ENCODE results near the gene RDH13.
"Not testable (repeated sequence)": the region's sequence is repeated elsewhere in the genome, so short reads cannot be mapped to it uniquely, and the experiment has no call there.

RDH13 gene

GRCh38 chr19:55047951-55048350, 15.0 kb downstream of the RDH13 start:
- no peak for DNase-seq (ENCODE audit: low read depth in 4 of 4, low spot score in 1 of 4)

- DNase-seq (ENCODE audit: low read depth in 4 of 4, low spot score in 1 of 4): no peak
Measured at GRCh38 chr19:55046975-55047622, 15.8 kb downstream of the RDH13 start.

- DNase-seq (ENCODE audit: low read depth in 4 of 4, low spot score in 1 of 4): no peak
Measured at GRCh38 chr19:55044771-55045716, 17.9 kb downstream of the RDH13 start.

GRCh38 chr19:55044286-55044685, 18.7 kb downstream of the RDH13 start:
- DNase-seq (ENCODE audit: low read depth in 4 of 4, low spot score in 1 of 4): no peak

GRCh38 chr19:55042688-55043087, 20.3 kb downstream of the RDH13 start:
- no peak for DNase-seq (ENCODE audit: low read depth in 4 of 4, low spot score in 1 of 4)

GRCh38 chr19:55042344-55042678, 20.6 kb downstream of the RDH13 start:
- DNase-seq (ENCODE audit: low read depth in 4 of 4, low spot score in 1 of 4): no peak

- peak in 1 of 4 experiments; percentile 9 for DNase-seq (ENCODE audit: low read depth in 4 of 4, low spot score in 1 of 4)
Measured at GRCh38 chr19:55041627-55042343, 21.2 kb downstream of the RDH13 start.

- DNase-seq (ENCODE audit: low read depth in 4 of 4, low spot score in 1 of 4): no peak
Measured at GRCh38 chr19:55041244-55041626, 21.7 kb downstream of the RDH13 start.

GRCh38 chr19:55040654-55041053, 22.3 kb downstream of the RDH13 start:
- not testable (repeated sequence) for DNase-seq (ENCODE audit: low read depth in 4 of 4, low spot score in 1 of 4)

- DNase-seq (ENCODE audit: low read depth in 4 of 4, low spot score in 1 of 4): not testable (repeated sequence)
Measured at GRCh38 chr19:55037603-55038002, 25.3 kb downstream of the RDH13 start.

- DNase-seq (ENCODE audit: low read depth in 4 of 4, low spot score in 1 of 4): no peak
Measured at GRCh38 chr19:55036058-55036457, 26.9 kb downstream of the RDH13 start.

- no peak for DNase-seq (ENCODE audit: low read depth in 4 of 4, low spot score in 1 of 4)
Measured at GRCh38 chr19:55034751-55035150, 28.2 kb downstream of the RDH13 start.

- not testable (repeated sequence) for DNase-seq (ENCODE audit: low read depth in 4 of 4, low spot score in 1 of 4)
Measured at GRCh38 chr19:55032976-55033643, 29.8 kb downstream of the RDH13 start.

- DNase-seq (ENCODE audit: low read depth in 4 of 4, low spot score in 1 of 4): no peak
Measured at GRCh38 chr19:55032170-55032800, 30.7 kb downstream of the RDH13 start.

- DNase-seq (ENCODE audit: low read depth in 4 of 4, low spot score in 1 of 4): no peak
Measured at GRCh38 chr19:55031178-55031577, 31.8 kb downstream of the RDH13 start.

- no peak for DNase-seq (ENCODE audit: low read depth in 4 of 4, low spot score in 1 of 4)
Measured at GRCh38 chr19:55028757-55029156, 34.2 kb downstream of the RDH13 start.

GRCh38 chr19:55027472-55028337, 35.2 kb downstream of the RDH13 start:
- DNase-seq (ENCODE audit: low read depth in 4 of 4, low spot score in 1 of 4): no peak

- DNase-seq (ENCODE audit: low read depth in 4 of 4, low spot score in 1 of 4): not testable (repeated sequence)
Measured at GRCh38 chr19:55027140-55027471, 35.8 kb downstream of the RDH13 start.

- DNase-seq (ENCODE audit: low read depth in 4 of 4, low spot score in 1 of 4): no peak
Measured at GRCh38 chr19:55024111-55024510, 38.8 kb downstream of the RDH13 start.

- DNase-seq (ENCODE audit: low read depth in 4 of 4, low spot score in 1 of 4): not testable (repeated sequence)
Measured at GRCh38 chr19:55020351-55020750, 42.6 kb downstream of the RDH13 start.
